GM18505 (cell line): Measurements from ENCODE around the gene PTPRM.

Experiments used
- ATAC-seq: cut with Tn5 transposase; IDR thresholded peaks from one replicate; pipeline ENCODE4 v1.9.1; 2021; ENCODE audit not compliant: unreplicated experiment
- POLR2A ChIP-seq: IDR thresholded peaks from 4 replicates; pipeline ENCODE4 v1.6.1; 2011; ENCODE audit warnings: borderline replicate concordance; ENCODE audit not compliant: insufficient read depth, insufficient read length; ENCODE audit errors: extremely low read depth

PTPRM gene

DNA sequence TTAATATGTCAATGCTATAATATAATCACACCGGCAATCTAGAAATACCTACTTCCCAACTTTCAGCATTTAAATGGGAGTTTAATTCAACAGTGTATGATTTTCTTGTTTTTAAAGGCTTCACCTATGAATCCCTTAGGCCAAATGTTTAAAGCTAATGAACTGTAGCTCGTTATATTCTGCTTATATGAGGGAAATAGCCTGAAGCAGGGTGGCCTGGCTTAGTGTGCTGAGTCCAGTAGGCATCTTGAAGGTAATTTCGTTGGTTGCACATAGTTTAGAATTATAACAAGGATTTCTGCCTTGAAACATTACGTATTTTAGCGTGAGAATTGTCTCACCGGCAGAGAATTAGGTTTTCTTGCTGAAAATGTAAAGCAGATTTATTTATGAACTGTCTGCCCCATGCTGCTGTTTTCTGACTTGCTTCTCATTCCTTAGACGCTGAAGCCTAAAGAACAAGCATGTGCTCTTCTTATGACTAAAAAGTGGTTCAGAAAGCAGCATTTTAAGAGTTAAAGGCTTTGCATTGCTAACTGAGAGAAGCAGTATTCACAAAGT is 608.5 kb downstream of the PTPRM start:
- no peak for TF ChIP-seq POLR2A
- ATAC-seq: no peak

GRCh38 chr18:8176109-8176508 is 609.0 kb downstream of the PTPRM start:
- ATAC-seq: no peak
- TF ChIP-seq POLR2A: no peak

GRCh38 chr18:8176554-8176953 is 609.4 kb downstream of the PTPRM start:
- no peak for ATAC-seq
- TF ChIP-seq POLR2A: no peak

DNA sequence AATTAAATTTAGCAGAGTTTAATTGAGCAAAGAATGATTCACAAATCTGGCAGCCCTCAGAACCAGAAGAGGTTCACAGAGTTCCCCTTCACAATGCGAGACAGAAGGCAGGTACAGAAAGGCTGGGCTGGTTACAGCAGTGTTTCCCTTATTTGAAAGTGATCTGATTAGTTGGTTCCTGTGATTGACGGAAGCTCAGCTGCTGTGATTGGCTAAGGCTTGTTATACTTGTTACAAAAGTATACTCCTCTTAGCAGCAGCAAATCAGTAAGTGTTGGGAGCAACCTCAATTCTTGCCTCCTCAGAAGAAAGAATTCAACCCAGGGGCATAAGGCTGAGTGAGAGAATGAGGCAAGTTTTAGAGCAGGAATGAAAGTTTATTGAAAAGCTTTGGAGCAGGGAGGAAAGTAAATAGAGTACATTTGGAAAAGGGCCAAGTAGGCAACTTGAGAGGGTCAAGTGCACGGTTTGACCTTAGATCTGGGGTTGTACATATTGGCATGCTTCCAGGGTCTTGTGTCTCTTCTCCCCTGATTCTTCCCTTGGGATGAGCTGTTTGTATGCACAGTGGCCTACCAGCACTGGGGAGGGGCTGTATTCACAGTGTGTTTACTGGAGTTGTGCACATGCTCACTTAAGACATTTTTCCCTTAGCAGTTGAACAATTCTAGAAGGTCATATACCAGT is 610.4 kb downstream of the PTPRM start:
- ATAC-seq: no peak
- TF ChIP-seq POLR2A: no peak

DNA sequence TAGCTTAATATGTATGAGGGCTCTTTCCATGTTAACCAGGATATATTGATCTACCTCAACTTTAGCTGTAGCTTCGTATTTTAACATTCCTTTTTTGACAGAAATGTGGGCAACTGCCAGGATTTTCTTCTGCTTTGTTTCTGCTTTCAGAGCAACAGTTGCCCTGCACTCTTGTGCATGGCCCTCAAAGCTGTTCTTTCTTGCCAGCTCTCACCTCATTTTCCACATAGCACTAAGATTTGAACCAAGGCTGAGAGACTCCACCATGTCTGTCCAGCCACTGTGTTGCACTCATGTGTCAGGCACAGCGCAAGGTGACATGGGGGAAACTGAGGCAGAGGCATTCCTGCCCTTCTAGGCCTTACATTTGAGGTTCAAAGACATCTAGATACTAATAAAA is 619.3 kb downstream of the PTPRM start:
- TF ChIP-seq POLR2A: no peak
- no peak for ATAC-seq

DNA sequence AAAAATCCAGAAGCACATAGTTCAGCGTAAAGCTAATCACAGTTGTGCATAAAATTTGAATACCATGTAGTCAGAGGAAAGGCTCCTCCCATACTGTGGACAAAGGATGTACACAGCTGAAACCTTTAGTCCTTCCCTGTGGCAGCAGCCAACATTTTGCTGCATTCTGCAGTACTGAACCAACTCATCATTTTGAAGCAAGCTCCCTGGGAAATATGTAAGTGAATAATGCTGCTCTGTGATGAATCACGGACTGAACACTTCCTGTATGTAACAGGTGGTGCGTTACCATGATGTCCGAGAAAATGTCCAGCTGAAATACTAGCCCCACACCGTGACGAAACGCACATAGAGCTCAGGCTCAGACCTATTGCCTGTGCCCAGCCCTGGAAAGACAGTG is 621.1 kb downstream of the PTPRM start:
- no peak for ATAC-seq
- TF ChIP-seq POLR2A: no peak

- no peak for ATAC-seq
- TF ChIP-seq POLR2A: no peak
Observed at GRCh38 chr18:8190980-8191379, 623.9 kb downstream of the PTPRM start.

DNA sequence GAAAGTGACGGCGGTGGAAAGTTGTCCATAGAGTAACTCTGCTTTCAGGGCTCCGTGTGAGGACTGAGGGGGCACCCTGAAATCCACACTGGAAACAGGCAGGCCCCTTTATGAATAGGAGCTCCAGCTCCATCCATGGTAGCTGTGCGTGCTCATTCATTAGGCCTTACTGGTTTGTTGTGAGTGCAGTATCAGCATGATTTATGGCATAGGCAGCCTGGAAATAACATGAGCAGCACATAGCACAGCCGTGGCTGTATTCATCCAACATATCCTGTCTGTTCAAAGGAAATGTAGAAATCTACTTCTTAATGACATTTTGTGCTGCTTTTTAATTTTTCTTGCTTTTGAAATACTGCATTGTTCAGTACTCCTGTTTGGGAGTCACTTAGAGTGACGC is 627.3 kb downstream of the PTPRM start:
- no peak for ATAC-seq

DNA sequence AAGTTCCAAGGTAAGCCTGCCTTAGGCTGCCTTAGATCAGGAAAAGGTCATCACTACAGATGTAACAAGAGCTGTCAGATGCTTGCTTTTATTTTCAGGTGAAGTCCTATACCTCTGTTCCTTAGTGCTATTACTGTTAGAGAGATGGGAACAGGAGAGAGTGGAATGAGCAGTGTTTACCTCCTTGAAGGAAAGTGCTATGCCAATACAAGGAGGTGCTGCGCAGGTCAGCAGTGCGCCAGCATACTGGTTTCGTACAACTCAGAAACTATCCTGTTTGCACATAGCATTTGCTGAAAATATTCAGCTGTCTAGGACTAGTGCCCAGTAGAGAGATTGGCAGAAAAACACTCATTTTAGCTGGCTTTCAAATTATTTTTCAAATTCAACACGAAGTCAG is 629.1 kb downstream of the PTPRM start:
- TF ChIP-seq POLR2A: no peak
- ATAC-seq: no peak

More for the DNA sequence above, 627.3 kb downstream of the PTPRM start:
- TF ChIP-seq POLR2A: no peak

DNA sequence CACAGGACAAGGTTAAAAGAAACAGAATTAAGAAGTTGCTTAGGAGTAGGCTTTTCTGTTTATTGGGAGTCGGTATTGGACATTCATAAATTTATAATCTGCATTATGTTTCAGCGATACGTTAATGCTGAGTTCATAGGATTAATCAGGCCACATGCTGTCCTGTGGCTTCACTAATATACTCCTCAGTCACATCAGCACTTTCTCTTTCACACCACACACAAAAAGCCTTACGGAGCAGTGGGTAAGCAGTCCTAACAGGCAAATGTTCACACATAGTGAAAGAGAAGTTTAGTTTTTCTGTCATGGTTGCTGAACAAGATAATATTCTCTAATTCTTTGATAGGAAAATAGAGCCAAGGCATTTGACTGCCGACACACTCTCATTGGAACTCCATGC is 630.4 kb downstream of the PTPRM start:
- ATAC-seq: no peak
- no peak for TF ChIP-seq POLR2A

GRCh38 chr18:8207996-8208395 is 640.9 kb downstream of the PTPRM start:
- TF ChIP-seq POLR2A: no peak
- no peak for ATAC-seq

DNA sequence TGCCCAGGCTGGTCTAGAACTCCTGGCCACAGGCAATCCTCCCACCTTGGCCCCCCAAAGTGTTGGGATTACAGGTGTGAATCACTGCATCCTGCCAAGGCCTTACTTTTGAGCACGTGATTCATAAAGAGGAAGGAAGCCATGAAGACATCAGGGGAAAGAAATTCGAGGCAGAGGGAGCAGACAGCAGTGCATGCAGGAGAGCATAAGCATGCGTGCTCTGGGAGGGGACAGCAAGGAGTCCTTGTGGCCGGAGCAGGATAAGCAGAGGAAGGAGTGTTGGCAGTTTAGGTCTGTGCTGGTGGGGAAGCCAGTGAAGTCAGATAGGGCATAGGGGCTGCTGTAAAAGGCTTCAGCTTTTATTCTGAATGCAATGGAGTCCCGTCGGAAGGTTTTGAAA is 641.6 kb downstream of the PTPRM start:
- ATAC-seq: no peak

GRCh38 chr18:8212896-8213780 is 646.0 kb downstream of the PTPRM start:
- ATAC-seq: no peak
- TF ChIP-seq POLR2A: no peak

More for the DNA sequence above, 641.6 kb downstream of the PTPRM start:
- no peak for TF ChIP-seq POLR2A

DNA sequence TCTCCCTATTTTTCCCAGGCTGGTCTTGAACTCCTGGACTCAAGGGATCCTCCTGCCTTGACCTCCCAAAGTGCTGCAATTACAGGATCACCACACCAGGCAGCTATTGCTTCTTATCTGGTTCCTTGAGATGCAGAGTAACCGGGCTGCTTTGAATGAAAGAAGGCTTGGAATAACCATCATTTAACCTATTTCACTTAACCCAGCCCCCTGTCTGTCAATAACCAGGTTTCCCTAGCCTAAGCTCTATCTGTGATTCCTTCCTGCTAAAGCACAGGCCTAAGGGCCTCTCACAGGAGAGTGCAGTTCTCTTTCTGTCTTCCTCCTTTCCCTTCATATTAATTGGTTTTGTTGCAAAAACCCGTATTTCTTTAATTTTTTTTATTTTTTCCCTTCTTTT is 648.6 kb downstream of the PTPRM start:
- TF ChIP-seq POLR2A: no peak
- ATAC-seq: no peak
